ENCODE data around the gene PAWR. TPM values are rescaled to one million over a fixed set of nuclear protein-coding genes. Genes with fewer than 3 reads are reported as not detected.
A peak's percentile ranks its signal among the peaks of the same experiment; 100 is the strongest.

PAWR gene, protein sequence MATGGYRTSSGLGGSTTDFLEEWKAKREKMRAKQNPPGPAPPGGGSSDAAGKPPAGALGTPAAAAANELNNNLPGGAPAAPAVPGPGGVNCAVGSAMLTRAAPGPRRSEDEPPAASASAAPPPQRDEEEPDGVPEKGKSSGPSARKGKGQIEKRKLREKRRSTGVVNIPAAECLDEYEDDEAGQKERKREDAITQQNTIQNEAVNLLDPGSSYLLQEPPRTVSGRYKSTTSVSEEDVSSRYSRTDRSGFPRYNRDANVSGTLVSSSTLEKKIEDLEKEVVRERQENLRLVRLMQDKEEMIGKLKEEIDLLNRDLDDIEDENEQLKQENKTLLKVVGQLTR
- 72.8 and 107 TPM in 2 replicates for total RNA-seq (ENCODE audit: low replicate concordance)
- long read RNA-seq, partial matches to known transcripts, result 2 of 14 reads
- long read RNA-seq, other reads (novel, unspliced or antisense), result 11 of 14 reads

DNA sequence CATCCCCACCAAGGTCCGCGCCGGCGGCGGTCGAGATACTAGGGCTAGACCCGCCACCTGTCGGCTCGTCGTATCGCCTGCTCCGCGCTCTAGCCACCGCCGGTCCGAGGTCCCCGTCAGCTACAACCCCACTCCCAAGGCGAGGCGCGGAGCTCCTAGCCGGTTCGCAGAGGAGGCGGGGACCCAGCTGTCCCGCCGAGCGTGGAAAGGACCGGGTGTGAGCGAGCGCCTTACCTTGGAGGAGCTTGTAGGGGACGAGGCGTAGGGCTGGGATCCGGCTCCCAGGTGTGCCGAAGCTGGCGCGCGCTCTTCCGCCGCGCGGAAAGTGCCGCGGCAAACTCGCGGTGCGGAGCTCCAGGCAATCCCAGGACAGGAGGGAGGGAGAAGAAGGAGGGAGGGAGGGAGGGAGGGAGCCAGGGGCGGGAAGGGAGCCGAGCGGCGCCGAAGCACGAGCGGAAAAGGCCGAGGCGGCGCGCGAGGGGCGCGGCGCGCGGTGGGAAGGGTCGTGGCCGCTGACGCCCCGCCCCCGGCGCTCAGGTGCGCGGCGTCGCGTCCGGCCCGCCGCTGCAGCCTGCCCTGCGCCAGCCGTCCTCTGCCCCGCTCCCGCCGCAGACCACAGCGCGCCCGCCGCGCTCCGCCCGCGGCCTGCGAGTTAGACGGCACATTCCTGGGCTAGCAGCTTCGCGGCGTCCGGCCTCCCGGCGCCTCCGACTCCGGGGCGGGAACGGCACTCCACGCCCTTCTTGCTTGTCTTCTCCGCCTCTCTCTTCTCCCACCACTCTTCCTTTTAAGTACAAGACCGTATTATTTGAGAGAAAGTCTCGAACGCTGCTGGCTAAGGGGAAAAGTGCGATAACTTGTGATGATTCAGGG is at the start of gene PAWR:
Gene PAWR, minus strand, starts transcription at position 327 of the 873 bp plus-strand sequence. CDS start 720 bp downstream, outside the sequence.
- no peaks in the 10 kb centered on the region for H3K9me3 Mint-ChIP-seq
- H3K36me3 Mint-ChIP-seq, result no peaks in the 10 kb centered on the region
- peaks cover 12% of the 10 kb centered on the region for H3K27me3 Mint-ChIP-seq
- peak; percentile 83 for DNase-seq (ENCODE audit: extremely low spot score, unreplicated experiment)
- peak within 1 kb of the TSS; percentile 90 for H3K27ac Mint-ChIP-seq
- TF ChIP-seq, protein P1, sequence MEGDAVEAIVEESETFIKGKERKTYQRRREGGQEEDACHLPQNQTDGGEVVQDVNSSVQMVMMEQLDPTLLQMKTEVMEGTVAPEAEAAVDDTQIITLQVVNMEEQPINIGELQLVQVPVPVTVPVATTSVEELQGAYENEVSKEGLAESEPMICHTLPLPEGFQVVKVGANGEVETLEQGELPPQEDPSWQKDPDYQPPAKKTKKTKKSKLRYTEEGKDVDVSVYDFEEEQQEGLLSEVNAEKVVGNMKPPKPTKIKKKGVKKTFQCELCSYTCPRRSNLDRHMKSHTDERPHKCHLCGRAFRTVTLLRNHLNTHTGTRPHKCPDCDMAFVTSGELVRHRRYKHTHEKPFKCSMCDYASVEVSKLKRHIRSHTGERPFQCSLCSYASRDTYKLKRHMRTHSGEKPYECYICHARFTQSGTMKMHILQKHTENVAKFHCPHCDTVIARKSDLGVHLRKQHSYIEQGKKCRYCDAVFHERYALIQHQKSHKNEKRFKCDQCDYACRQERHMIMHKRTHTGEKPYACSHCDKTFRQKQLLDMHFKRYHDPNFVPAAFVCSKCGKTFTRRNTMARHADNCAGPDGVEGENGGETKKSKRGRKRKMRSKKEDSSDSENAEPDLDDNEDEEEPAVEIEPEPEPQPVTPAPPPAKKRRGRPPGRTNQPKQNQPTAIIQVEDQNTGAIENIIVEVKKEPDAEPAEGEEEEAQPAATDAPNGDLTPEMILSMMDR (conservative IDR thresholded peaks at IDR 0.05), result peak; percentile 26
- H3K4me1 Mint-ChIP-seq (ENCODE audit: unreplicated experiment), result peaks cover 17% of the 10 kb centered on the region
- peak within 1 kb of the TSS; percentile 94 for H3K4me3 Mint-ChIP-seq

DNA sequence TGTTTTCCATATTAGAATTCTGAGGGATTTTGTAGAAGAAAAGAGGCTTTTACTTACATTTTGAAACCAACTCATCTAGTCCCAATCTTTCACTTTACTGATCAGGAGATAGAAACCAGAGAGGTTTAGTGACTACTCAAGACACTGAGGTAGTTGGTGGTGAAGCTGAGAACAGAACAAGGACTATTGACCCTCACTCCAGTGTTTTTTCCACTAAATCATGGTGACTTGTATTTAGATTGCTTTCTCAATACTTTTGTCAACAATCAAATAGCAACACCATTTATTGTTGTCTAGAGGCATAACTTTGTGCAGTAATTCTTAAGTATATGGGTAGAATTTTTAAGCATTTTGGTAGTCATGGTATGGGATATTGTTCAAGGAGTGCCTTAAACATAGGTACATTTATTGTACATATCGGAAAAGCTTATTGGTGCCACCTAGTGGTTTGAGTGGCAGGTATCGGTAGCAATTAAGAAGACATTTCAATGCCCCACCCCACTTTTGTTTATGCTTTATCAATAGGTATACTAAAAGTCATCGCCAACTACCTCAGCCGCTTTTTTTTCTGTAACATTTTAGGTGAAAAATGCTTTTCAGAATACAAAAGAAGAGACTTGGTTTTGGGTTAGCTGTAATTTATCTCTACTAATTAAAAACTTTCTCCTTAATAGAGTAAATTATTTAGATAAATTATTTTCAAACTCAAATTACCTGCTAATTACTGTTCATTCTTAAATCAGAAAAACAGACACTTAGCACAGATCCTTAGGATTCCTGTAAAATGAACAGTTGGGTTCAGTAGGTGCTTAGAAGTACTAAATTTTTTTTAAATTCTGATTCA is 47.3 kb upstream of the PAWR start:
- Mint-ChIP-seq H3K9me3 (no peaks in the 10 kb centered on the region), H3K27me3 (no peaks in the 10 kb centered on the region), H3K4me3 (no peak overlapping the region), H3K36me3 (no peaks in the 10 kb centered on the region), H3K27ac (no peak overlapping the region), H3K4me1 (ENCODE audit: unreplicated experiment) (peaks cover 4% of the 10 kb centered on the region)
- TF ChIP-seq, protein P1 (conservative IDR thresholded peaks at IDR 0.05), result peak; percentile 79
- DNase-seq (ENCODE audit: extremely low spot score, unreplicated experiment), result no peak

DNA sequence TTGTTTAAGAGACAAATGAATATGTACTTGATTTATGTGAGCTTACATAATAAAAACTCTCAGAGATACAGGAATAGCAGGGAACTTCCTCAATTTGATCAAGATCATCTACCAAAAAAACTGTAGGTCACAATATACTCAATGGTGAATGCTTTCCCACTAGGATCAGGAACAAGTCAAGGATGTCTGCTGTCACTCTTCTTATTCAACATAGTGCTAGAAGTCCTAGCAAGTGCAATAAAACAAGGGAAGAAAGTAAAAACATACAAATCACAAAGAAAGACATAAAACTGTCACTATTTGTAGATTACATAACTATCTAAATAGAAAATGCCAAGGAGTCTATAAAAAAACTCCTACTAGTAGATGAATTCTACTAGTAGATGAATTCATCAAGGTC is 41.9 kb upstream of the PAWR start:
- H3K4me3 Mint-ChIP-seq, result no peak overlapping the region
- DNase-seq (ENCODE audit: extremely low spot score, unreplicated experiment), result no peak
- no peaks in the 10 kb centered on the region for H3K4me1 Mint-ChIP-seq (ENCODE audit: unreplicated experiment)
- H3K9me3 Mint-ChIP-seq, result peaks cover 6% of the 10 kb centered on the region
- TF ChIP-seq, protein P1 (conservative IDR thresholded peaks at IDR 0.05), result no peak
- H3K27me3 Mint-ChIP-seq, result no peaks in the 10 kb centered on the region
- no peak overlapping the region for H3K27ac Mint-ChIP-seq
- no peaks in the 10 kb centered on the region for H3K36me3 Mint-ChIP-seq

DNA sequence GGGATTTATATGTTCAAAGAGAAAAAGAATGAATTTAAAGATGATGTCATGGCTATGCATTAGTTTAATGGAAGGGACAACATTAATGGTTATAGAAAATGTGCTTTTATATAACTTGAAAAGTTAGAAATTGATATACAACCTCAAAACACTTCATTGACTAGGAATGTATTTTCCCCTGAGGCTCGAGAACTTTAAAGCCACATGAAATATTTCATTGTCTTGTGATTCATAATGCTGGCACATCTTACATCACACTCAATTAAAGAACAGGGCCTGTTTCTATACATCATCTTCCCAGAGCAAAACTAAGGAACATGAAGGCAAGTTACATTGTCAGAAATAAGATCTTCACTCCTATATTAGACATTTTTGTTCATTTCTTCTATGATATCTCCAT is 35.2 kb upstream of the PAWR start:
- peaks cover 6% of the 10 kb centered on the region for H3K9me3 Mint-ChIP-seq
- no peak overlapping the region for H3K27ac Mint-ChIP-seq
- H3K27me3 Mint-ChIP-seq, result no peaks in the 10 kb centered on the region
- TF ChIP-seq, protein P1 (conservative IDR thresholded peaks at IDR 0.05), result no peak
- no peak for DNase-seq (ENCODE audit: extremely low spot score, unreplicated experiment)
- H3K4me1 Mint-ChIP-seq (ENCODE audit: unreplicated experiment), result no peaks in the 10 kb centered on the region
- H3K4me3 Mint-ChIP-seq, result no peak overlapping the region
- no peaks in the 10 kb centered on the region for H3K36me3 Mint-ChIP-seq

DNA sequence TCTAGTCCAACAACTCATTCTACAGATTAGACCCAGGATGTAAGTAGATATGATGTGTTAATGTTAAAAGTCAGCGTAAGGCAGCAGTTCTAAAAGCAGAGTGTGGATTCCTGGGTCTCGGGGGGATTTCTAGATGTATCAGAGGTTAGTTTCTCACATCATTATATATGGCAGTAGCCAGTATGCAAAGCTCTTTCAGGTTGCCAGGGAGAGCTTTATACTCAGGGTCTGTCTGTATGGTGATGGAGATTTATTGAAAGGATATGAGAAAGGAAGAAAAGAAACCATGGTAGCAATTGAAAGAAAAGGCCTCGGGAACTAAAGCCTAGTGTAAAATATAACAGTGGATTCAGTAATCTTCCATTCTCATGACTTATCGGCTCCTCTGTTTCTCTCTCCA is 26.2 kb upstream of the PAWR start:
- H3K36me3 Mint-ChIP-seq, result no peaks in the 10 kb centered on the region
- no peaks in the 10 kb centered on the region for H3K27me3 Mint-ChIP-seq
- no peaks in the 10 kb centered on the region for H3K4me1 Mint-ChIP-seq (ENCODE audit: unreplicated experiment)
- no peak overlapping the region for H3K27ac Mint-ChIP-seq
- no peak overlapping the region for H3K4me3 Mint-ChIP-seq
- H3K9me3 Mint-ChIP-seq, result no peaks in the 10 kb centered on the region
- DNase-seq (ENCODE audit: extremely low spot score, unreplicated experiment), result no peak
- TF ChIP-seq, protein P1 (conservative IDR thresholded peaks at IDR 0.05), result no peak

All from type B pancreatic cell (in vitro differentiated cells).